GM12875 (cell line): ENCODE results near the gene GNA15.
"Not testable (repeated sequence)": the region's sequence is repeated elsewhere in the genome, so short reads cannot be mapped to it uniquely, and the experiment has no call there.

Experiments used
- H3K4me3 ChIP-seq: one replicate; pipeline ENCODE4 v1.5.1; 2011; ENCODE audit warnings: low read depth, low read length, control low read depth
- TF ChIP-seq, protein P1 (sequence below): IDR thresholded peaks from 2 replicates; pipeline ENCODE4 v1.5.1; 2011; ENCODE audit warnings: low read depth, mild to moderate bottlenecking, control low read depth, inconsistent platforms, low read length, moderate library complexity, borderline replicate concordance; ENCODE audit not compliant: insufficient read depth

Gene GNA15

DNA sequence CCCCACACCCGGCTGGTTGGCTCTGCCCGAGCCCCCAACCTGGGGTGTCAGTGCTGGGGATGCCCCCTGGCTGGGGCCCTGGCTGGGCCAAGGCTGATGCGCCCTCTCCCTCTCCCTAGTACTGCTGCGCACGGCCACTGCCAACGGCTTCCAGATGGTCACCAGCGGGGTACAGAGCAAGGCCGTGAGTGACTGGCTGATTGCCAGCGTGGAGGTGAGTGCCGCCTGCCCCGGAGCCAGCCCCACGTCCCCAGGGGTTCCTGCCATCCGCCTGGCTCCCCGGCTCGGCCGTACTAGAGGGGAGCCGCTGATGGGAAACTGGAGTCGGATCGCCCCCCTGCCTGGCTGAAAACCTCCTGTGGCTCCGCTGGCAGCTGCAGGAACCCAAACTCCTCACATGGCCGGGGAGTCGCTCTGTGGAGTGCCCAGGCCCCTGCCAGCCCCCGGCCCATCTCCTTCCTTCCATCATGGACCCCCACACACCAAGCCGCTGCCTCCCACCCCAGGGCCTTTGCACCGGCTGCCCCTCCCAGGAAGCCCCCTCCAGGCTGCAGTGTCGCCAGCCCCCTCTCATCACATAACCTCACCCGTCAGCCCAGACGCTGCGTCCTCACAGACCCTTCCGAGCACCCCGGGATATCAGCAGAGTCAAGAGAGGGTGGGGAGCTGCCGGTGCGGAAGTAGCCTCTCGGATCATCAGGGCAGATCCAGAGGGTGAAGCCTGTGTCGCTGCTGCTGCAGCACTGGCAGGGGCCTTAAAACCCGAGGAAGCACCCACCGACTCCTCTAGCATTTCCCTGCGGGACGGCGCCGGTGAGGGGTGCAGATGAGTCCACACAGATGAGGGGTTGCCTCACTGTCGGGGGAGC is 60.5 kb downstream of the GNA15 start:
- H3K4me3 ChIP-seq, result no peak overlapping the region
- TF ChIP-seq, protein P1, sequence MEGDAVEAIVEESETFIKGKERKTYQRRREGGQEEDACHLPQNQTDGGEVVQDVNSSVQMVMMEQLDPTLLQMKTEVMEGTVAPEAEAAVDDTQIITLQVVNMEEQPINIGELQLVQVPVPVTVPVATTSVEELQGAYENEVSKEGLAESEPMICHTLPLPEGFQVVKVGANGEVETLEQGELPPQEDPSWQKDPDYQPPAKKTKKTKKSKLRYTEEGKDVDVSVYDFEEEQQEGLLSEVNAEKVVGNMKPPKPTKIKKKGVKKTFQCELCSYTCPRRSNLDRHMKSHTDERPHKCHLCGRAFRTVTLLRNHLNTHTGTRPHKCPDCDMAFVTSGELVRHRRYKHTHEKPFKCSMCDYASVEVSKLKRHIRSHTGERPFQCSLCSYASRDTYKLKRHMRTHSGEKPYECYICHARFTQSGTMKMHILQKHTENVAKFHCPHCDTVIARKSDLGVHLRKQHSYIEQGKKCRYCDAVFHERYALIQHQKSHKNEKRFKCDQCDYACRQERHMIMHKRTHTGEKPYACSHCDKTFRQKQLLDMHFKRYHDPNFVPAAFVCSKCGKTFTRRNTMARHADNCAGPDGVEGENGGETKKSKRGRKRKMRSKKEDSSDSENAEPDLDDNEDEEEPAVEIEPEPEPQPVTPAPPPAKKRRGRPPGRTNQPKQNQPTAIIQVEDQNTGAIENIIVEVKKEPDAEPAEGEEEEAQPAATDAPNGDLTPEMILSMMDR, result no peak

DNA sequence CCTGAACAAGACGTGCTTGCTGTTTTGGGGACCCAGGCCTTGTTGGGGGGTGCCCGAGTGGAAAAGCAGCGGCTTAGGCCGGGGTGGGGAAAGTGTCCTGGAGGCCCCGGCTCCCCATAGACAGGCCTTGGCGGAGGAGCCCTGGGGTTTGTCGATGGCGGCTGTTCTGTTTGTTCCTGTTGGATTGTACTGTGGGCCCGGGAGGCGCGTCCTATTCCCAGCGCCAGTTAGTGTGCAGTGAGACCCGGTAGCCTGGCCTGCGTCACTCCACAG is 61.0 kb downstream of the GNA15 start:
- TF ChIP-seq, protein P1, result no peak
- H3K4me3 ChIP-seq, result no peak overlapping the region

DNA sequence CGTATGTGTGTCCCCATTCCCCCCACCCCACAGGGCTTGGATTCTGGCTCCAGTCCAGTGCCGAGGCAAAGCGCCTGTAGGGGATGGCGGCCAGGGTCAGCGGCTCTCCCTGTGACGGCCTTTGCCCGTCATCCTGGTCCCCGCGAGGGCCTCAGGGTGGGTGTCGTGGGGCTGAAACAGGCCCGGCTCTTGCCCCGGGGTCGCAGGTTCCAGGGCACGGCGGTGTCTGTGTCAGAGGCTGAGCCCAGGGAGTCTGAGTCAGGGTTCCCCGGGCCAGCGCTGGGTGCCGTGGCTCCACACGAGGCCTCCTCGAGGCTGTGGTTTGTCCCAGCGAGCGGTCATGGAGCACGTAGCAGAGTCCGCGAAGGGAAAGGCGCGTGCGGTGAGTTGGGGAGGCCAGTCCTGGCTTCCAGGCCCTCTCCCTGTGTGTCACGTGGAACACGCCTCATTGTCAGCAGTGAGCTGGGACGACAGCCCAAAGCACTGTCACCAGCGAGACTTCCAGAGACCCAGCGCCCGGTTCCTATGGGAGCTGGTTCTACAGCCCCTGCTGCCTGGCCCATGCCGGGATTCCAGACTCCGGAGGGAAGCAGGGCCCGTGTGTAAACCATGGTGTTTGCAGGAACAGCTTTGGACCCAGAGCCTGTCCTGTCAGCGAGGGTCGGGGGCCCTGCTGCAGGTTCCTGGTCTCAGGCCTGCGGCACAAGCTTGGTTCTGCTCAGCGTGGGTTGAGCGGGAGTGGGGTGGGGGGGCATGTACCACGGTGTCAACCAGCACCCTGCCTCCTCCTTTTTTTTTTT is 63.3 kb downstream of the GNA15 start:
- TF ChIP-seq, protein P1, result no peak
- no peak overlapping the region for H3K4me3 ChIP-seq

DNA sequence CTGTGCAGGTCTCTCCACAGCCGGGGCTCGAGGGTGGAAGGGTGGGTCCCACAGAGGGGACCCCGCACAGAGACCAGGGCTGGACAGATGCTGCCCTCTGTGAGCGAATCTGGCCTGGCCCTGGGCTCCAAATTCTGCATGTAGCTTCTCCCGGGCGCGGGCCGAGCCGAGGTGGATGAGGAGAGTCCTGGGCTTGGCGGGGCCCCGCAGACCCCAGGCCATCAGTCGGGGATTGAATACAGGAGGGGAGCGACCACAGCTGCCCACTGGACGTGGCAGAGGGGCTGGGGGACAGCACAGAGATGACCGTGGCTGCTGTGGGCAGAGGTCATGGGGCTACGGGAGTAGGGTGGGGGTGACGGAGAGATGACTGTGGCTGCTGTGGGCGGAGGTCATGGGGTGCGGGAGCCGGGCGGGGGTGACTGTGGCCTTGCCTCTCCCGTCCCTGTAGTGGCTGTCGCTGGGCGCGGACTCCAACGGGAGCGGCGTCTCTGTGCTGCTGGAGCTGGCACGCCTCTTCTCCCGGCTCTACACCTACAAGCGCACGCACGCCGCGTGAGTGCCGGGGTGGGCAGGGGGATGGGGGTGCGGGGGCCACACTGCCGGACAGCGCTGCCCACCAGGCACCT is 65.4 kb downstream of the GNA15 start:
- no peak overlapping the region for H3K4me3 ChIP-seq
- TF ChIP-seq, protein P1, result no peak

DNA sequence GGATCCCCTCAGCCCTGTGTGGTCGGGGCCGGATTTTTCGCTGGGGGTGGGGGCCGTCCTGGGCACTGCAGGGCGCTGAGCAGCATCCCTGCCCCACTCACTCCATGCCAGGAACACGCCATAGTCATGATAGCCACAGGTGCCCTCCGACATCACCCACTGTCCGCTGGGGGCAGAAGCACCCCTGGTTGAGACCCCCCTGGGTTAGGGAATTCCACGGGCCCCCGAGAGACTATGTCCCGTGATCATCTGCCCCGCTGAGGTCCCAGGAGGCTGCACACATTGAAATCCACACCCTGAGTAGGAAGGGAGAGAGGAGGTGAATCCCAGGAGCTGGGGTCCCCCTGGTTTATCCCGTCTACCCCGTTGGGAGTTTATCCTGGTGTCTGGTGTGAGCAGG is 66.1 kb downstream of the GNA15 start:
- TF ChIP-seq, protein P1, result no peak
- no peak overlapping the region for H3K4me3 ChIP-seq

DNA sequence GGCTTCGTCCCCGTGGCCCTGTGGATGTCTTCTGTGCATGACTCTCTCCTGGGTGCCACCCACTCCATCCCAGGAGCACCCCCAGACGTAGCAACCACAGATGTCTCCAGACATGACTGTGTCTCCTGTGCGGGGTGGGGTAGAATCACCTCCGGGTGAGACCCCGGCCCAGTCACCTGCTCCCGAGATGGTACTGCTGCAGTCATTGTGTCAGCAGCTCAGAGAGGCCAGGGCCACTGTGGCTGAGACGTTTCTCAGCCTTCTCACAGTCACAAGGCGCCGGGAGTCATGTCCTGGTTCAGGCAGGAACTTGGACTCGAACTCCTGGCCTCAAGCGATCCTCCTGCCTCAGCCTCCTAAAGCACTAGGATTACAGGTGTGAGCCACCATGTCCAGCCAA is 66.5 kb downstream of the GNA15 start:
- no peak overlapping the region for H3K4me3 ChIP-seq
- TF ChIP-seq, protein P1, result no peak

DNA sequence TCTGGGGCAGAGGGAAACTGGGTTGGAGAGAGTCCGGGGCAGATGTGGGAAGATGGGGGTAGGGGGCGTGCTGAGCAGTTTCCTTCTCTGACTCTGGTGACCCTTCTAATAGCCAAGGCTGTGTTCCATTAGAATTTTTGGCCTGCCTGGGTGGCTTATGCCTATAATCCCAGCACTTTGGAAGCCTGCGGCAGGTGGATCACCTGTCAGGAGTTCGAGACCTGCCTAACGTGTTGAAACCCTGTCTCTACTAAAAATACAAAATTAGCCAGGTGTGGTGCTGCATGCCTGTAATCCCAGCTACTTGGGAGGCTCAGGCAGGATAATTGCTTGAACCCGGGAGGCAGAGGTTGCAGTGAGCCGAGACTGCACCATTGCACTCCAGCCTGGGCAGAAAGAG is 67.1 kb downstream of the GNA15 start:
- H3K4me3 ChIP-seq, result not testable (repeated sequence)
